CD4-positive, alpha-beta T cell (primary cell): Measurements from ENCODE around the gene S100A11. TPM values are rescaled to one million over a fixed set of nuclear protein-coding genes. Genes with fewer than 3 reads are reported as not detected.
A peak's percentile ranks its signal among the peaks of the same experiment; 100 is the strongest.

Source experiments
- ATAC-seq: fragments of 200-7000 bp; cut with Tn5 transposase; one replicate; pipeline ENCODE4 v1.10.0; 2022; ENCODE audit warnings: mild to moderate bottlenecking; ENCODE audit not compliant: poor library complexity
- CTCF ChIA-PET: fragments of 350-600 bp; sonication (Branson Sonifier 250); formaldehyde crosslinking; loops from one replicate; lab custom pipeline; 2021; ENCODE audit warnings: antibody characterized with exemption, inconsistent platforms; lab: Charles Lee
- POLR2A ChIA-PET: fragments of 350-600 bp; sonication (Branson Sonifier 250); formaldehyde crosslinking; loops from one replicate; lab custom pipeline; 2021; ENCODE audit warnings: antibody characterized with exemption, inconsistent platforms; lab: Charles Lee
- DNase-seq, 14 experiments: peaks; one replicate each; pipeline ENCODE4 v3.0.0-alpha.2; 2013 to 2020; ENCODE audit warnings: mixed read lengths in 2 of 14
- H3K27ac ChIP-seq, 2 donors: one replicate each; pipeline versions ENCODE4 v1.5.1 to v1.7.0; 2013; ENCODE audit warnings: low read length in 2 of 2, low read depth in 1 of 2, mild to moderate bottlenecking in 1 of 2
- H3K27me3 ChIP-seq, 2 experiments: 1 replicate in 1 of 2; 2 replicates in 1 of 2; pipeline versions ENCODE4 v1.6.1 to v1.7.0; 2013; ENCODE audit warnings: low read length in 2 of 2, control low read depth in 1 of 2, mild to moderate bottlenecking in 1 of 2, moderate library complexity in 1 of 2; ENCODE audit not compliant: insufficient read depth in 2 of 2, control insufficient read depth in 1 of 2
- H3K36me3 ChIP-seq: one replicate; pipeline ENCODE4 v1.6.1; 2013; ENCODE audit warnings: low read length, control low read depth; ENCODE audit not compliant: insufficient read depth
- H3K4me1 ChIP-seq: one replicate; pipeline ENCODE4 v1.6.1; 2013; ENCODE audit warnings: low read length, control low read depth; ENCODE audit not compliant: insufficient read depth
- H3K4me3 ChIP-seq: one replicate; pipeline ENCODE4 v1.5.1; 2013; ENCODE audit warnings: mild to moderate bottlenecking, low read length, moderate library complexity
- H3K9me3 ChIP-seq, 2 experiments: 1 replicate in 1 of 2; 2 replicates in 1 of 2; pipeline versions ENCODE4 v1.6.1 to v1.7.0; 2013; ENCODE audit warnings: low read length in 2 of 2, mild to moderate bottlenecking in 2 of 2, control low read depth in 1 of 2, moderate library complexity in 1 of 2; ENCODE audit not compliant: control insufficient read depth in 1 of 2, insufficient read depth in 1 of 2
- H3K27ac Mint-ChIP-seq: one replicate; pipeline ENCODE4 v1.8.0; 2020; ENCODE audit warnings: mixed read lengths
- H3K27me3 Mint-ChIP-seq: one replicate; pipeline ENCODE4 v1.8.0; 2021; ENCODE audit warnings: mixed read lengths
- H3K36me3 Mint-ChIP-seq: one replicate; pipeline ENCODE4 v1.8.0; 2021; ENCODE audit warnings: low read depth, mixed read lengths
- H3K4me1 Mint-ChIP-seq: one replicate; pipeline ENCODE4 v1.8.0; 2021; ENCODE audit warnings: low read depth, mixed read lengths
- H3K4me3 Mint-ChIP-seq: one replicate; pipeline ENCODE4 v1.8.0; 2020; ENCODE audit warnings: mild to moderate bottlenecking, mixed read lengths
- H3K9me3 Mint-ChIP-seq: one replicate; pipeline ENCODE4 v1.8.0; 2020; ENCODE audit warnings: mixed read lengths
- intact Hi-C, 2 experiments: fragments of 100-400 bp; cut with DNase I in 1 of 2; cut with micrococcal nuclease in 1 of 2; formaldehyde crosslinking; loops; one replicate each; pipeline versions ENCODE4 v1.15.1 to v1.9.0; 2023 to 2025; cut with DNase I, micrococcal nuclease
- total RNA-seq, 174 experiments: library from RNA in 2 of 174; stranded (reverse) in 2 of 174; gene quantifications; one replicate each; pipeline ENCODE4 v1.2.3 and lab custom pipeline; 2021 to 2026
- TF ChIP-seq, protein P1 (sequence below): fragments of 200-600 bp; IDR thresholded peaks from one replicate; pipeline ENCODE4 v1.8.0; 2022; ENCODE audit warnings: antibody characterized with exemption, mild to moderate bottlenecking

Gene S100A11
- total RNA-seq, 2 experiments from 2014 or later: 23.6 to 24.1 TPM

DNA sequence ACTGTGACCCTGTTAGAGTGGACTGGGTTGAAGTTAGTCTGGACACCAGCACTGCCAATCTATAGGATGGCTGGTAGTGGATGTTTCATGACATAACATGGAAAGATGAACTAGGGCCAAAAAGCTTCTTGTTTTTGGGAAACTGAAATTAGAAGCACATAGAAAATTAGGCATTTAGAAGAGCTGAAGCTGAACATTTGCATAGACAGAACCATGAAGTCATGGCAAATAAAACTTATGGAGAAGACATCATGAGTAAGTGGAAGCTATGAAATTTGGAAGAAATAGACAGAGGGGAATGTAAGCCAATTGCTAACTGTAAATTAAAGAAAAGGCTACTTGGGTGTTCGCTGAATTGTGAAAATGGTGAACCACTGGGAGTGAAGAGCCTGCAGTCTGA is 2.7 kb upstream of the S100A11 start:
- Mint-ChIP-seq H3K4me3 (no peak overlapping the region), H3K27me3 (no peaks in the 10 kb centered on the region), H3K36me3 (peaks cover 17% of the 10 kb centered on the region), H3K27ac (no peak overlapping the region), H3K9me3 (no peaks in the 10 kb centered on the region), H3K4me1 (peaks cover 28% of the 10 kb centered on the region)
- ChIA-PET POLR2A (interaction anchor here (1.0 kb wide), 1 partner anchor 9 kb away, joined by 3 read pairs; no protein-coding TSS in a partner anchor), CTCF (no interaction called here)
- Histone ChIP-seq H3K4me1 (peaks cover 15% of the 10 kb centered on the region), H3K4me3 (no peak overlapping the region), H3K9me3 (no peaks in the 10 kb centered on the region), H3K27ac (no peak overlapping the region), H3K36me3 (no peaks in the 10 kb centered on the region), H3K27me3 (no peaks in the 10 kb centered on the region)
- TF ChIP-seq, protein P1, sequence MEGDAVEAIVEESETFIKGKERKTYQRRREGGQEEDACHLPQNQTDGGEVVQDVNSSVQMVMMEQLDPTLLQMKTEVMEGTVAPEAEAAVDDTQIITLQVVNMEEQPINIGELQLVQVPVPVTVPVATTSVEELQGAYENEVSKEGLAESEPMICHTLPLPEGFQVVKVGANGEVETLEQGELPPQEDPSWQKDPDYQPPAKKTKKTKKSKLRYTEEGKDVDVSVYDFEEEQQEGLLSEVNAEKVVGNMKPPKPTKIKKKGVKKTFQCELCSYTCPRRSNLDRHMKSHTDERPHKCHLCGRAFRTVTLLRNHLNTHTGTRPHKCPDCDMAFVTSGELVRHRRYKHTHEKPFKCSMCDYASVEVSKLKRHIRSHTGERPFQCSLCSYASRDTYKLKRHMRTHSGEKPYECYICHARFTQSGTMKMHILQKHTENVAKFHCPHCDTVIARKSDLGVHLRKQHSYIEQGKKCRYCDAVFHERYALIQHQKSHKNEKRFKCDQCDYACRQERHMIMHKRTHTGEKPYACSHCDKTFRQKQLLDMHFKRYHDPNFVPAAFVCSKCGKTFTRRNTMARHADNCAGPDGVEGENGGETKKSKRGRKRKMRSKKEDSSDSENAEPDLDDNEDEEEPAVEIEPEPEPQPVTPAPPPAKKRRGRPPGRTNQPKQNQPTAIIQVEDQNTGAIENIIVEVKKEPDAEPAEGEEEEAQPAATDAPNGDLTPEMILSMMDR: no peak
- intact Hi-C loops: no loop called here
- DNase-seq (no peak), ATAC-seq (no peak)

- CTCF ChIA-PET: no interaction called here
- Histone ChIP-seq H3K27me3 (no peaks in the 10 kb centered on the region), H3K9me3 (no peaks in the 10 kb centered on the region), H3K27ac (no peak overlapping the region), H3K4me1 (peaks cover 19% of the 10 kb centered on the region), H3K4me3 (no peak overlapping the region), H3K36me3 (peaks cover 5% of the 10 kb centered on the region)
- Mint-ChIP-seq H3K36me3 (peaks cover 22% of the 10 kb centered on the region), H3K27ac (no peak overlapping the region), H3K27me3 (no peaks in the 10 kb centered on the region), H3K9me3 (no peaks in the 10 kb centered on the region), H3K4me1 (peaks cover 28% of the 10 kb centered on the region), H3K4me3 (no peak overlapping the region)
- intact Hi-C loops: no loop called here
- TF ChIP-seq, protein P1: no peak
- DNase-seq (no peak), ATAC-seq (no peak)
- POLR2A ChIA-PET: interaction anchor here (1.0 kb wide), 1 partner anchor 10 kb away, joined by 3 read pairs; no protein-coding TSS in a partner anchor
These were observed 2.1 kb upstream of the S100A11 start for GRCh38 chr1:152038871-152039270.

DNA sequence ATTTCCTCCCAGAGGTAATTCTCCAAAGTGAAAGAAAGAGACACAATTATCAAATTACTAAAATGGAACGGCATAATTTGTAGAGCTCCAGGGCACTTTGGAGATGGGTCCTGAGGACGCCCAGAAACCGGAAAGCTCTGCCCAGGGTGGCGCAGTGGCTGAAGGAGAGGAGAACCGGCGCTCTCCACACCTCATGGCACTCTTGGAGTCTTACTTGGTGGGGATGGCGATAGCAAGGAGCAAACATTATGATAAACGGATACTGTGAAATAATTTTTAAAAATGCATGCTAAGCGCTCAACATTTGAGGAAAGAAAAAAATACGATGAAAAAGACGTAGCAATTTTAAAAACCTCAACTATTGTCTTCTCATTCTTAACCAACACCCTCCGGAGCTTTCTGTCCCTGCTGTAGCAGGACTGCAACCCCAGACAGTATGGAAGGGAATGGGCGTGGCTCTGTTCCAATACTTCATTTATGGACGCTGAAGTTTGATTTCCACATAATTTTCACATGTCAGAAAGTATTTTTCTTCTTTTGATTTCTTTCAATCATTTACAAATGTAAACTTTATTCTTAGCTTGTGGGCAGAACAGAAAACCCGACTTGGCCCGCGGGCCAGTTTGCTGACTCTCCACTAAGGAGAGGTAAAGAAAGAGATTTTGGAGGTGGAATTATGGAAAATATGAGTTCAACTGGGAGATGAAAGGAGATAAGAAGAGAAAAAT is 1.1 kb downstream of the S100A11 start:
- ATAC-seq (peak; percentile 12), DNase-seq (peak in 8 of 14 experiments; percentile 14 to 63 (median 27))
- Histone ChIP-seq H3K4me3 (peak overlapping the region; percentile 88), H3K9me3 (no peaks in the 10 kb centered on the region), H3K36me3 (peaks cover 36% of the 10 kb centered on the region), H3K27me3 (no peaks in the 10 kb centered on the region), H3K27ac (peak overlapping the region; percentile 86), H3K4me1 (peaks cover 49% of the 10 kb centered on the region)
- POLR2A ChIA-PET: interaction anchor here (0.9 to 4.8 kb wide), 9 partner anchors 8 to 424 kb away, joined by 3 to 75 read pairs (median 6); no protein-coding TSS in a partner anchor
- TF ChIP-seq, protein P1: no peak
- Mint-ChIP-seq H3K27me3 (no peaks in the 10 kb centered on the region), H3K27ac (peak overlapping the region; percentile 99), H3K4me1 (peaks cover 53% of the 10 kb centered on the region), H3K4me3 (peak overlapping the region; percentile 97), H3K9me3 (no peaks in the 10 kb centered on the region), H3K36me3 (peaks cover 50% of the 10 kb centered on the region)
- intact Hi-C loops: loop anchor here in 1 of 2 experiments (1.0 kb wide), 1 partner anchor 13 kb away; no protein-coding TSS in a partner anchor
- CTCF ChIA-PET: interaction anchor here (0.8 to 4.9 kb wide), 7 partner anchors 12 to 153 kb away, joined by 3 to 58 read pairs (median 6); no protein-coding TSS in a partner anchor
